Duodenal mucosa (tissue), 2 donors: Measurements from ENCODE around the gene CTSC.

Experiments used
- H3K27ac ChIP-seq: one replicate; pipeline ENCODE4 v1.7.0; 2013; ENCODE audit warnings: low read depth, low read length
- H3K27me3 ChIP-seq, 2 donors: one replicate each; pipeline ENCODE4 v1.7.0; 2013; ENCODE audit warnings: low read length in 2 of 2, control low read depth in 1 of 2; ENCODE audit not compliant: insufficient read depth in 2 of 2, control insufficient read depth in 1 of 2
- H3K36me3 ChIP-seq, 2 donors: one replicate each; pipeline ENCODE4 v1.7.0; 2013; ENCODE audit warnings: low read length in 2 of 2, control low read depth in 1 of 2; ENCODE audit not compliant: insufficient read depth in 2 of 2, control insufficient read depth in 1 of 2
- H3K4me1 ChIP-seq, 2 donors: one replicate each; pipeline ENCODE4 v1.7.0; 2013; ENCODE audit warnings: low read length in 2 of 2, control low read depth in 1 of 2; ENCODE audit not compliant: insufficient read depth in 2 of 2, control insufficient read depth in 1 of 2
- H3K4me3 ChIP-seq, 2 donors: one replicate each; pipeline ENCODE4 v1.7.0; 2013; ENCODE audit warnings: low read length in 2 of 2, low read depth in 1 of 2
- H3K9ac ChIP-seq, 2 donors: one replicate each; pipeline ENCODE4 v1.7.0; 2013; ENCODE audit warnings: low read length in 2 of 2, low read depth in 1 of 2
- H3K9me3 ChIP-seq, 2 donors: one replicate each; pipeline ENCODE4 v1.7.0; 2013; ENCODE audit warnings: low read length in 2 of 2, control low read depth in 1 of 2; ENCODE audit not compliant: control insufficient read depth in 1 of 2

CTSC gene

DNA sequence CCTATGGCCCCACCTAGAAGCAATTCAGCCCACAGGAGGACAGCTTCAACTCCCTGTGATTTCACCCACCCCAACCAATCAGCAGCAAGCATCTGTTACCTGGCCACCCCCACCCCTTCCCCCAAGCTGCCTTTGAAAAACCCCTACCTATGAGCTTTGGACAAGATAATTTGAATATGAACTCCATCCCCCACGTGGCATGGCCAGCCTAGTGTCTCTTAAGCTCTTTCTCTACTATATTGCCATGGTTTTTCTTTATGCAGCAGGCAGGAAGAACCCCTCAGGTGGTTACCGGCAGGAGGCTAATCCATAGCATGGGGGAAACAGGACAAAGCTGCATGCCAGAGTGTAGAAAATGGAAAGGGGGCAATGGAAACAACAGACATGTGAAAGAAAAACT, 29.0 kb downstream of the CTSC start:
- Histone ChIP-seq H3K9me3 (no peaks in the 10 kb centered on the region), H3K27ac (no peak overlapping the region), H3K36me3 (peaks cover 8 to 44% of the 10 kb centered on the region in 2 donors), H3K9ac (no peak overlapping the region), H3K27me3 (no peaks in the 10 kb centered on the region), H3K4me1 (no peaks in the 10 kb centered on the region), H3K4me3 (no peak overlapping the region)

DNA sequence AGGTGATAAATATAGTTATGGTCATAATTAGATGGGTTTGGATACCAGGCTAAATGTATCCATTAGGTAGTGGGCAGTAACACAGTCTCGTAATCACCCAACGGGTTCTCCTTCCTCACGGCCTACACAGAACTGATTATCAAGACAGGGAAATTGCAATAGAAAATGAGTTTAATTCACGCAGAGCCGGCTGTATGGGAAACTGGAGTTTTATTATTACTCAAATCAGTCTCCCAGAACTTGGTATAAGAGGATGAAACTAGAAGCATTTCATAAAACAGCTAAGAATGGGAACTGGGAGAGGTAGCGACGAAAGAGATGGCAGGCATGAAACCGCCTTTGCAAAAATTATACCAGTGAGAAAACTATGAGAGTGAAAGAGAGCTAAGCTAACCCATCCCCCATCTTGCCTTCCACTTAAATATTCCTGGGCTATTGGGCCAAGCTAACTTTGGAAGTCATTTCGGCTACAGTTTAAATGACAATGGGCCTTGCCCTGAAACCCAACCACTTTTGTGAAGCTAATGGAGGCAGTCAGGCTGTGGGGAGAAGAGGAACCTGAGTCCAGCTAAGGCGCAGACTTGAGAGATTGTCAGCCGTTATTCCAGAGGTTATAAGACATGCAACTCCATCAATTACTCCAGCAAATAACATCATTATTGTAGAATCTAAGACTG, 29.6 kb downstream of the CTSC start:
- Histone ChIP-seq H3K9me3 (no peaks in the 10 kb centered on the region), H3K36me3 (peaks cover 10 to 49% of the 10 kb centered on the region in 2 donors), H3K9ac (no peak overlapping the region), H3K27me3 (no peaks in the 10 kb centered on the region), H3K4me3 (no peak overlapping the region), H3K27ac (no peak overlapping the region), H3K4me1 (no peaks in the 10 kb centered on the region)

DNA sequence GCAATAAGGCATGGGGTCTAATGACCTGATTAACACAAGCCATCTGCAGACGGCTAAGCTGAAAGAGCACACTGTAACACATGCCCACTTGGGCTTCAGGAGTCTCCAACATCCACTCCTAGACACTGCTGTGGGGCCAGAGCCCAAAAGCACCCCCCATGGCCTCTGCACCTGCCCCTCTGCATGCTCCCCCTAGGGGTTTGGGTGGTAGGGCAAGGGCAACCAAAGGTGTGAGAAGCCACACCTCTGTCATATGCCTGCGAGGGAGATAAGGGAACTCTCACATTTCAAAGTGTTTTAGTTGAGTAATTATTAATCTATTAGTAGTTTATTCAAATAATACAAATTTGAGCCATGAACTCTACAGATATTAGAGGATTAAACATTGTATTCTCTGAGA, 30.8 kb downstream of the CTSC start:
- Histone ChIP-seq H3K27me3 (no peaks in the 10 kb centered on the region), H3K36me3 (peaks cover 10 to 49% of the 10 kb centered on the region in 2 donors), H3K4me1 (no peaks in the 10 kb centered on the region), H3K9ac (no peak overlapping the region), H3K9me3 (no peaks in the 10 kb centered on the region), H3K27ac (no peak overlapping the region), H3K4me3 (no peak overlapping the region)

DNA sequence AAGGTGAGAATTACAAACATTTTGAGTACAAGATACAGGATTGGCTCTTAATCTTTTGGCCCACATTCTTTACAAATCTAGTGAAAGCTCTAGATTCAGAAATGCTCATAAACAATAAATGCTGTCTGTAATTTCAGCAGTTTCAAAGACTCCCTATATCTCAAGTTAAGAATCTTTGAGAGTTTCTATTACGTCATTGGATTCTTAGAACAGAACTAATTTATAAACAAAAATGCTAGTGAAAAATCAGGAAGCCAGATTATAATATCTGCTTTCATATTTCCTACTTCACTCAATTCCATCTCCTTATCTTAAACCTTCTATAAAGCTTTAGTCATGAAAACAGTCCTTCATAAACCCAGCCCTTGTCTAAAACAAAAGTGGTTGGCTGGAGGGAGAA, 32.1 kb downstream of the CTSC start:
- Histone ChIP-seq H3K27ac (no peak overlapping the region), H3K9ac (no peak overlapping the region), H3K9me3 (no peaks in the 10 kb centered on the region), H3K4me3 (no peak overlapping the region), H3K4me1 (no peaks in the 10 kb centered on the region), H3K36me3 (peaks cover 10 to 41% of the 10 kb centered on the region in 2 donors), H3K27me3 (no peaks in the 10 kb centered on the region)

DNA sequence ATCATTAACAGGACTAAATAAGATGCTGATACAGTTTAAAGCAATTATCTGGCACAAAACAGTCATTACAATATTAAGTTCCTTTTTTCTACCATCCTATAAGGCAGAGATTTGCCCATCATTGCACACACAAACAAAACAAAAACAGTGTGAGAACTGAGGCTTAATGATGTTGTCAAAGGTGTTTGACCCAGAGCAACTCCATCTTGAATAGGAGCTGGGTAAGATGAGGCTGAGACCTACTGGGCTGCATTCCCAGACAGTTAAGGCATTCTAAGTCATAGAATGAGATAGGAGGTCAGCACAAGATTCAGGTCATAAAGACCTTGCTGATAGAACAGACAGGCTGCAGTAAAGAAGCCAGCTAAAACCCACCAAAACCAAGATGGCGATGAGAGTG, 33.2 kb downstream of the CTSC start:
- peaks cover 10 to 41% of the 10 kb centered on the region in 2 donors for H3K36me3 ChIP-seq
- H3K4me1 ChIP-seq: no peaks in the 10 kb centered on the region
- H3K9ac ChIP-seq: no peak overlapping the region
- H3K27ac ChIP-seq: no peak overlapping the region
- no peak overlapping the region for H3K4me3 ChIP-seq
- H3K27me3 ChIP-seq: no peaks in the 10 kb centered on the region
- no peaks in the 10 kb centered on the region for H3K9me3 ChIP-seq

DNA sequence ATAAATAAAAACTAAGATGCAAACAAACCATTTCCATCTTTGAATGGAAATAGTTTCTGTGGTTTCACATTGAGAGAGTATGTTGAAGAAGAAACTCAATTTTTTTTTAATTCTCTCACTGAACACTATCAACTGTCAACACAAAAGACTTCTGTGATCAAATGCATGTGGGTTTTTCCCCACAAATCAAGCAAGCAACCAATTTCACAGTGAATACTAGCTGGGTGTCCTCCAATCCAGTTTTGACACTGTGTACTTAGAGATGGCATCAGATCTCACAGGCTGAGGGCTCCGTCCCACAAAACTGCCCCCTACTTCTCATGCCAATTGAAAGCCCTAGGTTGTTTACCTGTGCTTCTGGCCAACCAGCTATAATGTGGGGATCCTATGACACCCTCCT, 34.5 kb downstream of the CTSC start:
- Histone ChIP-seq H3K36me3 (peaks cover 4 to 32% of the 10 kb centered on the region in 2 donors), H3K9ac (no peak overlapping the region), H3K27me3 (no peaks in the 10 kb centered on the region), H3K27ac (no peak overlapping the region), H3K4me3 (no peak overlapping the region), H3K4me1 (peaks cover 0 to 5% of the 10 kb centered on the region in 2 donors), H3K9me3 (no peaks in the 10 kb centered on the region)

DNA sequence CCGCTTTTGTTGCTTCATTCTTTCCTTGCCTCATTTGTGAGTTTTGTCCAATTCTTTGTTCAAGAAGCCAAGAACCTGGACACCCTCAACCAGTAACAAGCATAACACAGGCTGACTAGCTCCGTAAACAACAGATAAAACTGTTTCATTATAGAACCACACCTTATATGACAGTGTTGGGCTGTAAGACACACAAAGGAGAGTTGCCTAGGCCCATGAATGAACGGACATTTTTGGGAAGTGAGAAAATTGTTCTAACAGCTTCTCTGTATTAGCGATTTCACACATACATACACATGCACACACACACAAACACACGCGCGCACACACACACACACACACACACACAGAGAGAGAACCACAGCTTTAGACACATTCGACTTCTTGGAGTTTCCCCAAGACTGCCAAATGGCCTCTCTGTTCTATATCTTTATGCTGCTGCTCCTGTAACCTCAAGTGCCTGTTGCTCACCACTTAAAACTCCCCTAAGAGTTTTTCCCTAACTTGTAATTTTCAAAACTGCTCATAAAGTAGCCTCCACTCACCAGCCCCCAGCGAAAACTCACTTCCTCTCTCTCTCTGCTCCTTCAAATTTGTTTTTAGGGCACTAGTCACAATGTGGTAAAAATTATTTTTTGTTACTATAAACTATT, 35.9 kb downstream of the CTSC start:
- Histone ChIP-seq H3K9me3 (no peaks in the 10 kb centered on the region), H3K27ac (no peak overlapping the region), H3K4me3 (no peak overlapping the region), H3K36me3 (peaks cover 4 to 24% of the 10 kb centered on the region in 2 donors), H3K27me3 (no peaks in the 10 kb centered on the region), H3K9ac (no peak overlapping the region), H3K4me1 (peaks cover 0 to 11% of the 10 kb centered on the region in 2 donors)

DNA sequence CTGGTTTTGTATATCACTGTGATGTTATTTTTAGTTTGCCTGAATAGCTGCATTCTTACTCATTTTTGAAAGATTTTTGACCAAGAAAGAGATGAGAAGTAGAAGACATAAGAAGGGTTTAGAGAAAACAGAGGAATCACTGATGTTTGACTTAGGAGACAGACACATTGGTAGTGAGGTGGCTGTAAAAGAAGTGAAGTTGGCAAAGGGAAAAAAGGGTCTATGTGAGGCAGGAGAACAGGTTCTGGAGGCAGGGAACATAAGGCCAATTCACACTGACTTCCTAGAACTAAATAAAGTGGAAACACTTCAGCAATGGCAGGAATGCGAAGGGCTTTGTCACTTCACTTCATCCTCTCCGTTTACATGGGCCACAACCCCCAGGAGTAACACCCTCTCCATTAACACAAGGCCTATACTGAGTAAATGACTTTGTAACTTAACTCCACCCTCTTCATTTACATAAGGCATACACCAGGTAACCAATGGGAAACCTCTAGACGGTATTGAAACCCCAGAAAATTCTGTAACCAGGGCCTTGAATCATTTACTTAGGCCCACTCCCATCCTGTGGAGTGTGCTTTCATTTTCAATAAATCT, 36.5 kb downstream of the CTSC start:
- Histone ChIP-seq H3K27ac (no peak overlapping the region), H3K4me1 (peaks cover 0 to 11% of the 10 kb centered on the region in 2 donors), H3K4me3 (no peak overlapping the region), H3K9ac (no peak overlapping the region), H3K27me3 (no peaks in the 10 kb centered on the region), H3K9me3 (no peaks in the 10 kb centered on the region), H3K36me3 (peaks cover 4 to 20% of the 10 kb centered on the region in 2 donors)

DNA sequence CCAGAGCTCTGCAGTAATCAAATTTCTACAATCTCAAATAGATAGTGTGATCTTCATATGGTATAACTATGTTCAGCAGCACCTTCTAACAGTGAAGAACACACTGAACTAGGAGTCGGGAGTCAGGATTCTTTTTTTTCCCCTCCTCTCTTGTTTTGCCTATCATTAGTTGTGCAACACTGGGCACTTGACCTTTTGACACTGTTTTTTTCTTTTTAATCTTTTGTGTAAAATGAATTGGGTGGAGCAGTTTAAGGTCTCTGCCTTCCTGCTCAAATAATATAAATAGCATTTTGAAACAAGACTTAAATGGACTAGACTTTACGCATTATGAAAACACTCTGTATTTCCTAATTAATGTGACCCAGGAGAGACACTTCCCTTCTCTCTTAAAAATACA, 39.7 kb downstream of the CTSC start:
- H3K36me3 ChIP-seq: peaks cover 0 to 21% of the 10 kb centered on the region in 2 donors
- no peak overlapping the region for H3K4me3 ChIP-seq
- no peaks in the 10 kb centered on the region for H3K9me3 ChIP-seq
- no peaks in the 10 kb centered on the region for H3K27me3 ChIP-seq
- no peak overlapping the region for H3K27ac ChIP-seq
- peaks cover under 1 to 11% of the 10 kb centered on the region in 2 donors for H3K4me1 ChIP-seq
- H3K9ac ChIP-seq: no peak overlapping the region

DNA sequence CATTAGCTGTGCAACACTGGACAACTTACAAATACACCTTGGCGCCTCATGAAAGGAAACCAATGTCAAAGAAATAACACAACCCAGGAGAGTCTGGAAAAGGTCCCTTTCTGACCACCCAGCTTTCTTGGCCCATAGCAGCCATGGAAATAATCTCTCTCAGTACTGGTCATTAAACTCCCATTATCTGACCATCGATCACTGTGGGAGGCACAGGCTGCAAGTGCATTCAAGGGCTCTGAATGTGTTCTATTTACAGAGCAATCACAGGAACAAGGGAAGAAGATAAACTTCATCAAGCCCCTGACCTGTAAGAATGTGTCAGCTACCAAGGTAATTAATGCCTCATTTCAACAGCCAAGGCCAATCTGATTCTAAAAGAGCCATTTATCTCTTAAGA, 40.1 kb downstream of the CTSC start:
- Histone ChIP-seq H3K27me3 (no peaks in the 10 kb centered on the region), H3K4me1 (peaks cover 5 to 16% of the 10 kb centered on the region in 2 donors), H3K4me3 (no peak overlapping the region), H3K9ac (no peak overlapping the region), H3K27ac (no peak overlapping the region), H3K36me3 (peaks cover 0 to 26% of the 10 kb centered on the region in 2 donors), H3K9me3 (no peaks in the 10 kb centered on the region)
